Stimulated activated memory B cell treated with anti-CD40 and anti-IgM and Interleukin-4, amounts not matched to agents 10 μg/mL and 1 μg/mL and 100 μg/mL, for 72 hours (primary cell): ENCODE measurements around the gene NKAIN4.
A peak's percentile ranks its signal among the peaks of the same experiment; 100 is the strongest.

Experiments
- ATAC-seq: fragments of 150-1000 bp; cut with Tn5 transposase; 2 replicates; pipeline ENCODE4 v1.10.0; 2021
- H3K27ac Mint-ChIP-seq: one replicate; pipeline ENCODE4 v1.8.0; 2022; ENCODE audit warnings: mild to moderate bottlenecking, mixed read lengths
- H3K27me3 Mint-ChIP-seq: one replicate; pipeline ENCODE4 v1.8.0; 2022; ENCODE audit warnings: mixed read lengths
- H3K36me3 Mint-ChIP-seq: one replicate; pipeline ENCODE4 v1.8.0; 2022; ENCODE audit warnings: mixed read lengths
- H3K4me1 Mint-ChIP-seq: one replicate; pipeline ENCODE4 v1.8.0; 2022; ENCODE audit warnings: mixed read lengths
- H3K4me3 Mint-ChIP-seq: one replicate; pipeline ENCODE4 v1.8.0; 2022; ENCODE audit warnings: mild to moderate bottlenecking, moderate library complexity, mixed read lengths
- H3K9me3 Mint-ChIP-seq: one replicate; pipeline ENCODE4 v1.8.0; 2022; ENCODE audit warnings: mixed read lengths

NKAIN4 gene

GRCh38 chr20:63291811-63292210 lies 37.5 kb upstream of the NKAIN4 start:
- Mint-ChIP-seq H3K36me3 (peaks cover 12% of the 10 kb centered on the region), H3K27ac (no peak overlapping the region), H3K4me1 (peaks cover 6% of the 10 kb centered on the region), H3K27me3 (peaks cover 47% of the 10 kb centered on the region), H3K9me3 (no peaks in the 10 kb centered on the region), H3K4me3 (no peak overlapping the region)
- no peak for ATAC-seq

GRCh38 chr20:63290677-63291472 lies 36.6 kb upstream of the NKAIN4 start:
- no peak overlapping the region for H3K4me3 Mint-ChIP-seq
- H3K27me3 Mint-ChIP-seq, result peaks cover 40% of the 10 kb centered on the region
- H3K27ac Mint-ChIP-seq, result no peak overlapping the region
- ATAC-seq, result peak; percentile 47
- peaks cover 6% of the 10 kb centered on the region for H3K4me1 Mint-ChIP-seq
- H3K36me3 Mint-ChIP-seq, result peaks cover 14% of the 10 kb centered on the region
- H3K9me3 Mint-ChIP-seq, result no peaks in the 10 kb centered on the region

- Mint-ChIP-seq H3K27ac (no peak overlapping the region), H3K27me3 (peaks cover 33% of the 10 kb centered on the region), H3K36me3 (peaks cover 21% of the 10 kb centered on the region), H3K4me1 (peaks cover 6% of the 10 kb centered on the region), H3K4me3 (no peak overlapping the region), H3K9me3 (no peaks in the 10 kb centered on the region)
- no peak for ATAC-seq
Observed at GRCh38 chr20:63290136-63290676, 35.9 kb upstream of the NKAIN4 start.

GRCh38 chr20:63289311-63290135 lies 35.3 kb upstream of the NKAIN4 start:
- H3K4me3 Mint-ChIP-seq, result no peak overlapping the region
- H3K9me3 Mint-ChIP-seq, result no peaks in the 10 kb centered on the region
- no peak overlapping the region for H3K27ac Mint-ChIP-seq
- H3K4me1 Mint-ChIP-seq, result peaks cover 6% of the 10 kb centered on the region
- peaks cover 23% of the 10 kb centered on the region for H3K36me3 Mint-ChIP-seq
- ATAC-seq, result no peak
- peaks cover 27% of the 10 kb centered on the region for H3K27me3 Mint-ChIP-seq

GRCh38 chr20:63288581-63289251 lies 34.5 kb upstream of the NKAIN4 start:
- Mint-ChIP-seq H3K4me3 (no peak overlapping the region), H3K27me3 (peaks cover 19% of the 10 kb centered on the region), H3K4me1 (peaks cover 6% of the 10 kb centered on the region), H3K9me3 (no peaks in the 10 kb centered on the region), H3K27ac (no peak overlapping the region), H3K36me3 (peaks cover 23% of the 10 kb centered on the region)
- no peak for ATAC-seq

GRCh38 chr20:63287697-63288580 lies 33.7 kb upstream of the NKAIN4 start:
- Mint-ChIP-seq H3K9me3 (no peaks in the 10 kb centered on the region), H3K4me3 (no peak overlapping the region), H3K4me1 (peaks cover 6% of the 10 kb centered on the region), H3K27ac (no peak overlapping the region), H3K36me3 (peaks cover 23% of the 10 kb centered on the region), H3K27me3 (peaks cover 12% of the 10 kb centered on the region)
- ATAC-seq, result no peak

GRCh38 chr20:63286781-63287696 lies 32.8 kb upstream of the NKAIN4 start:
- H3K27me3 Mint-ChIP-seq, result peaks cover 3% of the 10 kb centered on the region
- peaks cover 6% of the 10 kb centered on the region for H3K4me1 Mint-ChIP-seq
- peaks cover 23% of the 10 kb centered on the region for H3K36me3 Mint-ChIP-seq
- ATAC-seq, result no peak
- no peak overlapping the region for H3K4me3 Mint-ChIP-seq
- no peak overlapping the region for H3K27ac Mint-ChIP-seq
- H3K9me3 Mint-ChIP-seq, result no peaks in the 10 kb centered on the region

- Mint-ChIP-seq H3K9me3 (no peaks in the 10 kb centered on the region), H3K4me1 (peaks cover 5% of the 10 kb centered on the region), H3K27me3 (no peaks in the 10 kb centered on the region), H3K36me3 (peaks cover 23% of the 10 kb centered on the region), H3K4me3 (no peak overlapping the region), H3K27ac (no peak overlapping the region)
- no peak for ATAC-seq
Observed at GRCh38 chr20:63285636-63286615, 31.7 kb upstream of the NKAIN4 start.

- no peak for ATAC-seq
- H3K36me3 Mint-ChIP-seq, result peaks cover 30% of the 10 kb centered on the region
- no peak overlapping the region for H3K27ac Mint-ChIP-seq
- H3K9me3 Mint-ChIP-seq, result no peaks in the 10 kb centered on the region
- no peak overlapping the region for H3K4me3 Mint-ChIP-seq
- H3K4me1 Mint-ChIP-seq, result no peaks in the 10 kb centered on the region
- H3K27me3 Mint-ChIP-seq, result no peaks in the 10 kb centered on the region
Observed at GRCh38 chr20:63284981-63285524, 30.8 kb upstream of the NKAIN4 start.

- ATAC-seq, result no peak
- no peaks in the 10 kb centered on the region for H3K27me3 Mint-ChIP-seq
- no peaks in the 10 kb centered on the region for H3K9me3 Mint-ChIP-seq
- peaks cover 30% of the 10 kb centered on the region for H3K36me3 Mint-ChIP-seq
- no peaks in the 10 kb centered on the region for H3K4me1 Mint-ChIP-seq
- no peak overlapping the region for H3K27ac Mint-ChIP-seq
- H3K4me3 Mint-ChIP-seq, result peak overlapping the region; percentile 50
Observed at GRCh38 chr20:63284544-63284949, 30.3 kb upstream of the NKAIN4 start.

GRCh38 chr20:63284083-63284440 lies 29.8 kb upstream of the NKAIN4 start:
- H3K4me1 Mint-ChIP-seq, result no peaks in the 10 kb centered on the region
- H3K27ac Mint-ChIP-seq, result no peak overlapping the region
- peak overlapping the region; percentile 34 for H3K4me3 Mint-ChIP-seq
- H3K36me3 Mint-ChIP-seq, result peaks cover 33% of the 10 kb centered on the region
- no peaks in the 10 kb centered on the region for H3K9me3 Mint-ChIP-seq
- no peaks in the 10 kb centered on the region for H3K27me3 Mint-ChIP-seq
- ATAC-seq, result no peak

GRCh38 chr20:63283397-63284082 lies 29.3 kb upstream of the NKAIN4 start:
- peaks cover 33% of the 10 kb centered on the region for H3K36me3 Mint-ChIP-seq
- no peaks in the 10 kb centered on the region for H3K4me1 Mint-ChIP-seq
- H3K9me3 Mint-ChIP-seq, result no peaks in the 10 kb centered on the region
- no peak overlapping the region for H3K27ac Mint-ChIP-seq
- ATAC-seq, result no peak
- no peaks in the 10 kb centered on the region for H3K27me3 Mint-ChIP-seq
- no peak overlapping the region for H3K4me3 Mint-ChIP-seq
